GM23338 (cell line): ENCODE results near the gene ZNF366. TPM values are rescaled to one million over a fixed set of nuclear protein-coding genes. Genes with fewer than 3 reads are reported as not detected.

Experiments used
- ATAC-seq: fragments of 200-7000 bp; cut with Tn5 transposase; 3 replicates; pipeline ENCODE4 v1.9.1; 2020
- DNase-seq: peaks from one replicate; pipeline ENCODE4 v3.0.0-alpha.2; 2015; ENCODE audit warnings: low spot score
- H2AFZ ChIP-seq: fragments of 200-600 bp; sonication (generic); 2 replicates; pipeline ENCODE4 v1.8.0; 2016; ENCODE audit warnings: antibody characterized with exemption, mild to moderate bottlenecking, moderate library complexity
- H3F3A ChIP-seq: fragments of 200-600 bp; sonication (generic); replicated peaks from 2 replicates; pipeline ENCODE4 v1.8.0; 2017; ENCODE audit warnings: antibody characterized with exemption, mixed run types, low read depth
- H3K27ac ChIP-seq: fragments of 200-600 bp; sonication (generic); 2 replicates; pipeline ENCODE4 v1.6.1; 2016; ENCODE audit warnings: low read depth
- H3K27me3 ChIP-seq: fragments of 200-600 bp; sonication (generic); 2 replicates; pipeline ENCODE4 v1.8.0; 2016; ENCODE audit warnings: mild to moderate bottlenecking, mixed run types, moderate library complexity; ENCODE audit not compliant: insufficient read depth
- H3K36me3 ChIP-seq: fragments of 200-600 bp; sonication (generic); 2 replicates; pipeline ENCODE4 v1.8.0; 2016; ENCODE audit warnings: mild to moderate bottlenecking; ENCODE audit not compliant: insufficient read depth
- H3K4me1 ChIP-seq: fragments of 200-600 bp; sonication (generic); 2 replicates; pipeline ENCODE4 v1.8.0; 2016; ENCODE audit warnings: mild to moderate bottlenecking, moderate library complexity; ENCODE audit not compliant: insufficient read depth
- H3K4me2 ChIP-seq: fragments of 200-600 bp; sonication (generic); 2 replicates; pipeline ENCODE4 v1.7.1; 2017; ENCODE audit warnings: mixed run types
- H3K4me3 ChIP-seq: fragments of 200-600 bp; sonication (generic); 2 replicates; pipeline ENCODE4 v1.6.1; 2016; ENCODE audit warnings: mixed run types
- H3K79me2 ChIP-seq: fragments of 200-600 bp; sonication (generic); replicated peaks from 2 replicates; pipeline ENCODE4 v1.8.0; 2017; ENCODE audit warnings: mild to moderate bottlenecking; ENCODE audit not compliant: insufficient read depth
- H3K9me2 ChIP-seq: fragments of 200-600 bp; sonication (generic); 2 replicates; pipeline ENCODE4 v1.8.0; 2017; ENCODE audit not compliant: insufficient read depth
- H4K20me1 ChIP-seq: fragments of 200-600 bp; sonication (generic); replicated peaks from 2 replicates; pipeline ENCODE4 v1.8.0; 2017; ENCODE audit warnings: mild to moderate bottlenecking; ENCODE audit not compliant: insufficient read depth
- H3K27ac Mint-ChIP-seq: 2 replicates; pipeline ENCODE4 v1.8.0; 2020; ENCODE audit warnings: inconsistent platforms, mild to moderate bottlenecking, moderate library complexity, mixed read lengths
- H3K27me3 Mint-ChIP-seq: 3 replicates; pipeline ENCODE4 v1.8.0; 2022; ENCODE audit warnings: low read depth, mild to moderate bottlenecking, moderate library complexity, mixed read lengths, inconsistent platforms; ENCODE audit not compliant: insufficient read depth, poor library complexity
- H3K36me3 Mint-ChIP-seq: 3 replicates; pipeline ENCODE4 v1.8.0; 2021; ENCODE audit warnings: low read depth, mild to moderate bottlenecking, inconsistent platforms, moderate library complexity, mixed read lengths
- H3K4me1 Mint-ChIP-seq: 3 replicates; pipeline ENCODE4 v1.8.0; 2020; ENCODE audit warnings: mild to moderate bottlenecking, inconsistent platforms, mixed read lengths
- H3K4me3 Mint-ChIP-seq: 3 replicates; pipeline ENCODE4 v1.8.0; 2021; ENCODE audit warnings: moderate library complexity, mild to moderate bottlenecking, inconsistent platforms, mixed read lengths
- H3K9me3 Mint-ChIP-seq: 3 replicates; pipeline ENCODE4 v1.8.0; 2020; ENCODE audit warnings: moderate library complexity, mild to moderate bottlenecking, inconsistent platforms, mixed read lengths
- CREB1 ChIP-seq: fragments of 250-450 bp; sonication (Bioruptor Pico); IDR thresholded peaks from 2 replicates; pipeline ENCODE4 v1.5.0; 2020; ENCODE audit warnings: low read depth, mild to moderate bottlenecking, moderate library complexity
- CTCF ChIP-seq, 2 experiments: fragments of 200-600 bp in 1 of 2; sonication (generic) in 1 of 2; conservative IDR thresholded peaks; 2 replicates each; pipeline versions ENCODE4 v1.5.1 to v1.6.1; 2016 to 2017; ENCODE audit warnings: antibody characterized with exemption in 2 of 2, low read depth in 2 of 2, mild to moderate bottlenecking in 2 of 2, moderate library complexity in 1 of 2
- EZH2 ChIP-seq: fragments of 200-600 bp; sonication (generic); IDR thresholded peaks from one replicate; pipeline ENCODE4 v1.8.0; 2017; ENCODE audit warnings: antibody characterized with exemption, mild to moderate bottlenecking, low read depth; ENCODE audit not compliant: unreplicated experiment
- EZH2phosphoT487 ChIP-seq: fragments of 200-600 bp; sonication (generic); IDR thresholded peaks from one replicate; pipeline ENCODE4 v1.8.1; 2018; ENCODE audit warnings: antibody characterized with exemption; ENCODE audit not compliant: unreplicated experiment
- JUNB ChIP-seq: IDR thresholded peaks from one replicate; pipeline ENCODE4 v1.6.1; 2016; ENCODE audit warnings: antibody characterized with exemption; ENCODE audit not compliant: unreplicated experiment
- REST ChIP-seq: IDR thresholded peaks from one replicate; pipeline ENCODE4 v1.6.1; 2018; ENCODE audit warnings: antibody characterized with exemption; ENCODE audit not compliant: unreplicated experiment
- STAT1 ChIP-seq: IDR thresholded peaks from one replicate; pipeline ENCODE4 v1.6.1; 2016; ENCODE audit warnings: antibody characterized with exemption; ENCODE audit not compliant: unreplicated experiment
- ZNF114 ChIP-seq: fragments of 250-450 bp; sonication (Bioruptor Pico); IDR thresholded peaks from 2 replicates; pipeline ENCODE4 v1.5.0; 2020; ENCODE audit warnings: mild to moderate bottlenecking, moderate library complexity
- ZNF331 ChIP-seq: fragments of 250-450 bp; sonication (Bioruptor Pico); IDR thresholded peaks from 2 replicates; pipeline ENCODE4 v1.5.0; 2020; ENCODE audit warnings: low read depth, mild to moderate bottlenecking, moderate library complexity
- polyA plus RNA-seq: library from polyadenylated mRNA; unstranded; fragments of >200 nt; fragmentation: Nextera tagmentation; extraction: Ambion mirVana; gene quantifications from 2 replicates; pipeline ENCODE4 v1.2.1, GENCODE V29; 2016
- total RNA-seq: library from RNA; depleted of rRNA; stranded (reverse); fragments of >200 nt; shearing (Covaris generic); gene quantifications from 2 replicates; pipeline ENCODE4 v1.2.3, GENCODE V29; 2014

ZNF366 gene
- total and polyA plus RNA-seq, 2 experiments from 2014 or later = not detected

GRCh38 chr5:72552041-72552557, 44.9 kb upstream of the ZNF366 start (continued):
- no peak for TF ChIP-seq STAT1
- TF ChIP-seq EZH2 = no peak
- TF ChIP-seq CTCF (conservative IDR thresholded peaks at IDR 0.05; ENCODE audit: low read depth in 2 of 2) = no peak
- TF ChIP-seq REST = no peak

GRCh38 chr5:72550595-72550994, 43.4 kb upstream of the ZNF366 start:
- Histone ChIP-seq H3K27me3 (no peaks in the 10 kb centered on the region), H3K36me3 (no peaks in the 10 kb centered on the region), H3K9me2 (peaks cover 6% of the 10 kb centered on the region), H3F3A (no peaks in the 10 kb centered on the region; the same call in 1 of the 2 replicates), H2AFZ (peak overlapping the region; percentile 49; the same call in 1 of the 2 replicates), H3K4me1 (peaks cover 18% of the 10 kb centered on the region), H3K79me2 (no peaks in the 10 kb centered on the region), H4K20me1 (no peaks in the 10 kb centered on the region), H3K4me2 (no peak overlapping the region), H3K4me3 (no peak overlapping the region), H3K27ac (no peak overlapping the region)
- DNase-seq = no peak
- no peaks in the 10 kb centered on the region for H3K9me3 Mint-ChIP-seq
- H3K4me1 Mint-ChIP-seq = peaks cover 28% of the 10 kb centered on the region
- H3K36me3 Mint-ChIP-seq = no peaks in the 10 kb centered on the region
- ATAC-seq = no peak
- no peak overlapping the region for H3K27ac Mint-ChIP-seq
- peaks cover 5% of the 10 kb centered on the region for H3K27me3 Mint-ChIP-seq
- H3K4me3 Mint-ChIP-seq = no peak overlapping the region
- TF ChIP-seq REST = no peak
- no peak for TF ChIP-seq CREB1 (CRISPR knock-in tag)
- TF ChIP-seq CTCF (conservative IDR thresholded peaks at IDR 0.05; ENCODE audit: low read depth in 2 of 2) = no peak
- TF ChIP-seq EZH2 = no peak
- no peak for TF ChIP-seq JUNB
- TF ChIP-seq ZNF114 (CRISPR knock-in tag) = no peak
- no peak for TF ChIP-seq EZH2phosphoT487
- no peak for TF ChIP-seq ZNF331 (CRISPR knock-in tag)
